PC-3 (cell line): ENCODE data around the gene RNH1. TPM values are rescaled to one million over a fixed set of nuclear protein-coding genes. Genes with fewer than 3 reads are reported as not detected.

Experiments
- ATAC-seq: fragments of 200-7000 bp; cut with Tn5 transposase; 2 replicates; pipeline ENCODE4 v1.9.1; 2020; ENCODE audit warnings: mild to moderate bottlenecking, moderate library complexity
- BruUV-seq: library from RNA; stranded (reverse); fragments of 400-500 nt; replicated peaks from 2 replicates; lab custom pipeline; 2021; lab: Mats Ljungman, UMichigan
- CTCF ChIA-PET: fragments of 300-600 bp; sonication (Branson Sonifier 250); formaldehyde crosslinking; loops from one replicate; lab custom pipeline; 2022; ENCODE audit warnings: antibody characterized with exemption; lab: Charles Lee
- POLR2A ChIA-PET: fragments of 300-600 bp; sonication (Branson Sonifier 250); formaldehyde crosslinking; loops from one replicate; lab custom pipeline; 2022; ENCODE audit warnings: antibody characterized with exemption; ENCODE audit not compliant: unreplicated experiment; lab: Charles Lee
- DNase-seq: peaks from one replicate; pipeline ENCODE4 v3.0.0-alpha.2; 2015
- H2AFZ ChIP-seq: fragments of 300-600 bp; sonication (generic); 2 replicates; pipeline ENCODE4 v1.6.0; 2016; ENCODE audit warnings: antibody characterized with exemption, low read length
- H3F3A ChIP-seq: fragments of 300-600 bp; sonication (generic); one replicate; pipeline ENCODE4 v1.6.0; 2017; ENCODE audit warnings: antibody characterized with exemption, low read length, control low read depth, mild to moderate bottlenecking; ENCODE audit not compliant: unreplicated experiment
- H3K27ac ChIP-seq: fragments of 300-600 bp; sonication (generic); 2 replicates; pipeline ENCODE4 v1.5.1; 2016; ENCODE audit warnings: mild to moderate bottlenecking, low read length
- H3K27me3 ChIP-seq: fragments of 300-600 bp; sonication (generic); 2 replicates; pipeline ENCODE4 v1.6.1; 2016; ENCODE audit warnings: low read length, mixed read lengths
- H3K36me3 ChIP-seq: fragments of 300-600 bp; sonication (generic); 2 replicates; pipeline ENCODE4 v1.6.1; 2016; ENCODE audit warnings: low read depth, mixed run types, low read length, mixed read lengths
- H3K4me1 ChIP-seq: fragments of 300-600 bp; sonication (generic); 2 replicates; pipeline ENCODE4 v1.5.1; 2016; ENCODE audit warnings: low read length; ENCODE audit not compliant: insufficient read depth
- H3K4me2 ChIP-seq: fragments of 300-600 bp; sonication (generic); 2 replicates; pipeline ENCODE4 v1.6.0; 2016; ENCODE audit warnings: low read length
- H3K4me3 ChIP-seq: fragments of 300-600 bp; sonication (generic); 2 replicates; pipeline ENCODE4 v1.5.1; 2016; ENCODE audit warnings: mild to moderate bottlenecking, low read length, mixed read lengths
- H3K79me2 ChIP-seq: fragments of 300-600 bp; sonication (generic); 2 replicates; pipeline ENCODE4 v1.6.1; 2017; ENCODE audit warnings: low read length, mixed read lengths
- H3K9ac ChIP-seq: fragments of 300-600 bp; sonication (generic); 2 replicates; pipeline ENCODE4 v1.6.0; 2016; ENCODE audit warnings: mild to moderate bottlenecking, low read length
- H3K9me2 ChIP-seq: fragments of 300-600 bp; sonication (generic); replicated peaks from 2 replicates; pipeline ENCODE4 v1.6.1; 2016; ENCODE audit warnings: mixed run types, low read length, mixed read lengths
- H3K9me3 ChIP-seq: fragments of 300-600 bp; sonication (generic); 2 replicates; pipeline ENCODE4 v1.6.1; 2016; ENCODE audit warnings: low read length, mixed read lengths
- H4K20me1 ChIP-seq: fragments of 300-600 bp; sonication (generic); 2 replicates; pipeline ENCODE4 v1.6.1; 2016; ENCODE audit warnings: low read length, mixed read lengths
- EZH2 ChIP-seq: fragments of 300-600 bp; sonication (generic); IDR thresholded peaks from one replicate; pipeline ENCODE4 v1.6.1; 2017; ENCODE audit warnings: antibody characterized with exemption, mild to moderate bottlenecking, low read length; ENCODE audit not compliant: unreplicated experiment
- EZH2phosphoT487 ChIP-seq: fragments of 300-600 bp; sonication (generic); IDR thresholded peaks from 2 replicates; pipeline ENCODE4 v1.6.1; 2018; ENCODE audit warnings: mild to moderate bottlenecking, antibody characterized with exemption, low read length, borderline replicate concordance
- intact Hi-C: fragments of 100-400 bp; cut with micrococcal nuclease; formaldehyde crosslinking; loops from 2 replicates; pipeline ENCODE4 v1.9.0; 2023
- total RNA-seq: library from RNA; depleted of rRNA; stranded (reverse); fragments of >200 nt; gene quantifications from 2 replicates; pipeline ENCODE4 v1.2.3, GENCODE V29; 2014
- TF ChIP-seq, protein P1 (sequence below): fragments of 300-600 bp; sonication (generic); conservative IDR thresholded peaks from 2 replicates; pipeline ENCODE4 v1.5.1; 2017; ENCODE audit warnings: antibody characterized with exemption, low read depth, mild to moderate bottlenecking, low read length

The RNH1 gene
- total RNA-seq, 1 experiment from 2014 or later: 258 TPM

GRCh38 chr11:447923-448731 is 58.9 kb downstream of the RNH1 start:
- intact Hi-C loops: loop anchor here (2.0 to 10.0 kb wide), 3 partner anchors 33 to 143 kb away; partner anchors contain the start of genes IFITM2, PKP3 and SIGIRR
- H2AFZ ChIP-seq: peak overlapping the region; percentile 88
- peaks cover 37% of the 10 kb centered on the region for H3K79me2 ChIP-seq
- H3K4me3 ChIP-seq: peak overlapping the region; percentile 79
- no peaks in the 10 kb centered on the region for H3K9me2 ChIP-seq
- peak overlapping the region; percentile 98 for H3K4me2 ChIP-seq
- ChIA-PET CTCF (interaction anchor here (0.6 to 1.1 kb wide), 7 partner anchors 12 to 88 kb away, joined by 3 to 10 read pairs (median 4); partner anchors contain the start of gene PKP3), POLR2A (interaction anchor here (0.6 to 0.7 kb wide), 2 partner anchors 27 to 180 kb away, joined by 3 read pairs; no protein-coding TSS in a partner anchor)
- H3K36me3 ChIP-seq: no peaks in the 10 kb centered on the region
- TF ChIP-seq EZH2phosphoT487 (no peak), EZH2 (no peak)
- TF ChIP-seq, protein P1, sequence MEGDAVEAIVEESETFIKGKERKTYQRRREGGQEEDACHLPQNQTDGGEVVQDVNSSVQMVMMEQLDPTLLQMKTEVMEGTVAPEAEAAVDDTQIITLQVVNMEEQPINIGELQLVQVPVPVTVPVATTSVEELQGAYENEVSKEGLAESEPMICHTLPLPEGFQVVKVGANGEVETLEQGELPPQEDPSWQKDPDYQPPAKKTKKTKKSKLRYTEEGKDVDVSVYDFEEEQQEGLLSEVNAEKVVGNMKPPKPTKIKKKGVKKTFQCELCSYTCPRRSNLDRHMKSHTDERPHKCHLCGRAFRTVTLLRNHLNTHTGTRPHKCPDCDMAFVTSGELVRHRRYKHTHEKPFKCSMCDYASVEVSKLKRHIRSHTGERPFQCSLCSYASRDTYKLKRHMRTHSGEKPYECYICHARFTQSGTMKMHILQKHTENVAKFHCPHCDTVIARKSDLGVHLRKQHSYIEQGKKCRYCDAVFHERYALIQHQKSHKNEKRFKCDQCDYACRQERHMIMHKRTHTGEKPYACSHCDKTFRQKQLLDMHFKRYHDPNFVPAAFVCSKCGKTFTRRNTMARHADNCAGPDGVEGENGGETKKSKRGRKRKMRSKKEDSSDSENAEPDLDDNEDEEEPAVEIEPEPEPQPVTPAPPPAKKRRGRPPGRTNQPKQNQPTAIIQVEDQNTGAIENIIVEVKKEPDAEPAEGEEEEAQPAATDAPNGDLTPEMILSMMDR: peak; percentile 93
- H3K27ac ChIP-seq: peak overlapping the region; percentile 74
- H4K20me1 ChIP-seq: peaks cover 4% of the 10 kb centered on the region; the same call in 1 of the 2 replicates
- BruUV-seq: TSS peak; percentile 33
- peak overlapping the region; percentile 55 for H3K9ac ChIP-seq
- no peaks in the 10 kb centered on the region for H3F3A ChIP-seq
- DNase-seq (peak; percentile 83), ATAC-seq (peak; percentile 62)
- no peaks in the 10 kb centered on the region for H3K9me3 ChIP-seq
- H3K27me3 ChIP-seq: no peaks in the 10 kb centered on the region
- H3K4me1 ChIP-seq: peaks cover 27% of the 10 kb centered on the region

GRCh38 chr11:446891-447290 is 60.2 kb downstream of the RNH1 start:
- H3F3A ChIP-seq: no peaks in the 10 kb centered on the region
- no peaks in the 10 kb centered on the region for H3K9me2 ChIP-seq
- no peak overlapping the region for H3K4me2 ChIP-seq
- ChIA-PET CTCF (no interaction called here), POLR2A (no interaction called here)
- peaks cover 4% of the 10 kb centered on the region; the same call in 1 of the 2 replicates for H4K20me1 ChIP-seq
- H3K27me3 ChIP-seq: no peaks in the 10 kb centered on the region
- H2AFZ ChIP-seq: no peak overlapping the region
- no peak overlapping the region for H3K9ac ChIP-seq
- no peak overlapping the region for H3K4me3 ChIP-seq
- TF ChIP-seq EZH2phosphoT487 (no peak), EZH2 (no peak)
- TF ChIP-seq, protein P1: no peak
- peaks cover 26% of the 10 kb centered on the region for H3K79me2 ChIP-seq
- H3K27ac ChIP-seq: no peak overlapping the region
- intact Hi-C loops: loop anchor here (10.0 kb wide), 2 partner anchors 52 to 142 kb away; partner anchors contain the start of genes IFITM2 and PKP3
- DNase-seq (no peak), ATAC-seq (no peak)
- no TSS peak for BruUV-seq
- no peaks in the 10 kb centered on the region for H3K9me3 ChIP-seq
- H3K4me1 ChIP-seq: peaks cover 27% of the 10 kb centered on the region
- H3K36me3 ChIP-seq: no peaks in the 10 kb centered on the region
